Measurements from ENCODE around the gene ENOSF1. TPM values are rescaled to one million over a fixed set of nuclear protein-coding genes. Genes with fewer than 3 reads are reported as not detected.

Gene ENOSF1
- polyA plus RNA-seq, 10 donors, result 13.3 to 52.3 (median 21.8) TPM

DNA sequence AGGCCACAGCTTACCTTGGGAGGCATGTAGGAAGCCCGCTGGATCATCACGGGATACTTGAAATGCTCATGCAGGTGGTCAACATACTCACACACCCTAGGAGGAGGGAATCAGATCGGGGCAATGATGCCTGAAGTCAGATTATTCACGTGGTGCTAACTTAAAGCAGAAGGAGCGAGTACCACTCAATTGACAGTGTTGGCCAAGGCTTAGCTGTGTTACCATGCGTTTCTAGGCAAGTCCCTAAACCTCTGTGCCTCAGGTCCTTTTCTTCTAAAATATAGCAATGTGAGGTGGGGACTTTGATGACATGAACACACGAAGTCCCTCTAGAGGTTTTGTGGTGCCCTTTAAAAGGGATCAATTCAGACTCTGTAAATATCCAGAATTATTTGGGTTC lies 37.1 kb downstream of the ENOSF1 start:
- DNase-seq, result no peak

DNA sequence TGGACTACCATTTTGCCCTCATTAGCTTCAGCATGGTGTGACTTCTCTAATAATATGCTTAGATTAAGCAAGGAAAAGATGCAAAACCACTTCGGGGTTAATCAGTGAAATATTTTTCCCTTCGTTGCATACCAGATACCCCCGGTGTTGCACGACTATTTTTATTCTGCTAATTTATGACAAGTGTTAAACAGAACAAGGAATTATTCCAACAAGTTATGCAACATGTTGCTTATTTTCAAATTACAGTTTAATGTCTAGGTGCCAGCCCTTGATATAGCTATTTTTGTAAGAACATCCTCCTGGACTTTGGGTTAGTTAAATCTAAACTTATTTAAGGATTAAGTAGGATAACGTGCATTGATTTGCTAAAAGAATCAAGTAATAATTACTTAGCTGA lies 38.7 kb downstream of the ENOSF1 start:
- no peak for DNase-seq

DNA sequence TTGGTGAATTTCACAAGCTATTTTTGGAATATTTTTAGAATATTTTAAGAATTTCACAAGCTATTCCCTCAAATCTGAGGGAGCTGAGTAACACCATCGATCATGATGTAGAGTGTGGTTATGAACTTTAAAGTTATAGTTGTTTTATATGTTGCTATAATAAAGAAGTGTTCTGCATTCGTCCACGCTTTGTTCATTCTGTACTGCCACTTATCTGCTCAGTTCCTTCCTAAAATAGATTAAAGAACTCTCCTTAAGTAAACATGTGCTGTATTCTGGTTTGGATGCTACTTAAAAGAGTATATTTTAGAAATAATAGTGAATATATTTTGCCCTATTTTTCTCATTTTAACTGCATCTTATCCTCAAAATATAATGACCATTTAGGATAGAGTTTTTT lies 39.1 kb downstream of the ENOSF1 start:
- no peak for DNase-seq

- DNase-seq, result no peak
Observed at GRCh38 chr18:671405-671804, 41.0 kb downstream of the ENOSF1 start.

GRCh38 chr18:670522-670921 lies 41.9 kb downstream of the ENOSF1 start:
- DNase-seq, result no peak

GRCh38 chr18:669077-669476 lies 43.4 kb downstream of the ENOSF1 start:
- no peak for DNase-seq

GRCh38 chr18:668260-668659 lies 44.2 kb downstream of the ENOSF1 start:
- DNase-seq, result no peak

- DNase-seq, result no peak
Observed at GRCh38 chr18:666628-667027, 45.8 kb downstream of the ENOSF1 start.

DNA sequence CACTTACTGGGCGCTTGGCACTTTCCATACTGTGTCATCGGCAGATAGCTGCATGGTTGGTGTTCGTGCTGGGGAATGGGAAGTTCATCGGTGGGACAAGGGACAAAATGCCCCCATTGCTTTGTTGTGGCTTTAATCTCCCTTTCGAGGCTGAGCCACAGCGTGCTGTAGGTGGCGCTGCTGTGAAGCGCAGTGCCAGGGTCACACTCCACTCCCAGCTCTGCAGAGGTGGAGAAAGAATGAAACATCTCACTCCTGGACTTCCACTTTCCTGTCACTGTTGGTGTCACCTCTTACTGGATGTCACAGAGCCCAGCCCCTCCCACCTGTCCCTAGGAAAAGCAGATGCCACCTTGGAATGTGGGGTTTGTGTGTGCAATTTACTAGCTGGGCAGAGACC lies 46.3 kb downstream of the ENOSF1 start:
- DNase-seq, result no peak

DNA sequence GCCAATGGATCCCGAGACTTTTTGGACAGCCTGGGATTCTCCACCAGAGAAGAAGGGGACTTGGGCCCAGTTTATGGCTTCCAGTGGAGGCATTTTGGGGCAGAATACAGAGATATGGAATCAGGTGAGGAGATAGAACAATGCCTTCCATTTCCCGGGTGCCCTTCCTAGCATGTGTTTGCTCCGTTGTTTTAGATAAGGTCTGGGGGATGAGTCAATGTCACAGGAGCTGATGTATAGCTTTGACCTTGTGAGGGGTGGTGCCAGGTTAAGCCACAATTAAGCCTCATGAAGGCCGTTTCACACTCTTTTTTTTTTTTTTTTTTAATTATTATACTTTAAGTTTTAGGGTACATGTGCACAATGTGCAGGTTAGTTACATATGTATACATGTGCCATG lies 50.2 kb downstream of the ENOSF1 start:
- DNase-seq, result no peak

DNA sequence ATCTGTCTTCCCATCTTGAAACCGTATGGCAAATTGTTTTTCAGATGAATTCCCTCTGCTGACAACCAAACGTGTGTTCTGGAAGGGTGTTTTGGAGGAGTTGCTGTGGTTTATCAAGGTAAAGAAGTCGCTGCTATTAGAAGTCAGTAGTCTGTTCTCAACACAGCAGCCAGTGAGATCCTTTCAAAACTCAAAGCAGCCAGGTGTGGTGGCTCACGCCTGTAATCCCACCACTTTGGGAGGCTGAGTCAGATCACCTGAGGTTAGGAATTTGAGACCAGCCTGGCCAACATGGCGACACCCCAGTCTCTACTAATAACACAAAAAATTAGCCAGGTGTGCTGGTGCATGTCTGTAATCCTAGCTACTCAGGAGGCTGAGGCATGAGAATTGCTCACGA lies 52.8 kb downstream of the ENOSF1 start:
- no peak for DNase-seq

DNA sequence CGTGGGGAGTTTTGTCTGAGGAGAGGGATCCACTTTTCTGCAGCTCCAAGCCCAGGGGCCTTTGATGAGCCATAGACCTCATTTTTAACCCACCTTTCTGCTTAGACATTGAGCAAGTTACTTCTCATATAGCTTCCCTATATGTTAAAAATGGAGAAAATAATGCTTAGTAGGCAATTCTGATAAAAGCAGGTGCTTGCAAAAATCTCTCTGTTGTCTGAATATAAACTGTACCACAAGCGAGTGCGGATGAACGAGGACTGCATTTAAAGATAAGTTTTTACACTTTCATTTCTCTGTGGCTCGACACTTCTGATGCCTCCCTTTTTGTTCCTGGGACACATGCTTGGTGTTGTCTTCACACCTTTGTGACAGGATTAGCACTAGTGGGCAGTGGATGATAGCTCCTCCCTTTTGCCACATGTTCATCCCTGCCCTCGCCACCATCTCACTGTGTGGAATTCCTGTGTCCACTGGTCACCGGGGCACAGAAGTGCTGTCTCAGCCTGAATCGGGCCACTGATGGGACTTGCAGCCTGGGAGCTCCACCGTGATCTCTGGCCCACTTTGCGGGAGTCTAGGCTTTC lies 53.4 kb downstream of the ENOSF1 start:
- no peak for DNase-seq

- peak; percentile 85 to 96 (median 93) for DNase-seq
Observed at GRCh38 chr18:658001-658946, 54.2 kb downstream of the ENOSF1 start.

DNA sequence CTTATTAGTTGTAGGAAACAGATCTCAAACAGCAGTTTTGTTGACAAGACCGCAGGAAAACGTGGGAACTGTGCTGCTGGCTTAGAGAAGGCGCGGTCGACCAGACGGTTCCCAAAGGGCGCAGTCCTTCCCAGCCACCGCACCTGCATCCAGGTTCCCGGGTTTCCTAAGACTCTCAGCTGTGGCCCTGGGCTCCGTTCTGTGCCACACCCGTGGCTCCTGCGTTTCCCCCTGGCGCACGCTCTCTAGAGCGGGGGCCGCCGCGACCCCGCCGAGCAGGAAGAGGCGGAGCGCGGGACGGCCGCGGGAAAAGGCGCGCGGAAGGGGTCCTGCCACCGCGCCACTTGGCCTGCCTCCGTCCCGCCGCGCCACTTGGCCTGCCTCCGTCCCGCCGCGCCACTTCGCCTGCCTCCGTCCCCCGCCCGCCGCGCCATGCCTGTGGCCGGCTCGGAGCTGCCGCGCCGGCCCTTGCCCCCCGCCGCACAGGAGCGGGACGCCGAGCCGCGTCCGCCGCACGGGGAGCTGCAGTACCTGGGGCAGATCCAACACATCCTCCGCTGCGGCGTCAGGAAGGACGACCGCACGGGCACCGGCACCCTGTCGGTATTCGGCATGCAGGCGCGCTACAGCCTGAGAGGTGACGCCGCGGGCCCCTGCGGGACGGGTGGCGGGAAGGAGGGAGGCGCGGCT lies 55.0 kb downstream of the ENOSF1 start, which contains the start of gene TYMS:
TSS of gene TYMS (plus strand) at position 343 of the 690 bp plus-strand sequence. CDS start at position 433, 90 bp downstream.
- DNase-seq, result peak; percentile 38 to 85 (median 51)

DNA sequence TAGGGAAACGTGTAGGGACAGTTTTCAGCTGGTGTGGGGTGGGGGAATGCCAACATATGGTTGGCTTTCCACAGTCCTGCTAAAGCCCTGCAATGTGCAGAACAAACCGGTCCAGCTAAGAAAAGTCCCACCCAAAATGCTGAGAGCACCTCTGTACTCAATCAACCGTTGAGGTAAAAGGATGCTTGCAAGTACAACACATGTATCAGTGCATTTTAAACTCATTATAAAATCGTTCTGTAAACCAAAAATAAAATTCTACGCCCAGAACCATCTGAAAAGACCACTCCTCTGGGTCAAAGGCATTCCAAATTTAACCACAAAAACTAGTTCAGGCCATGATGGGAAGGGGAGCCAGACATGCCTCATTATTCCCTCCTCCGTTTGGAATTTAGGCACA lies 57.0 kb downstream of the ENOSF1 start:
- no peak for DNase-seq

DNA sequence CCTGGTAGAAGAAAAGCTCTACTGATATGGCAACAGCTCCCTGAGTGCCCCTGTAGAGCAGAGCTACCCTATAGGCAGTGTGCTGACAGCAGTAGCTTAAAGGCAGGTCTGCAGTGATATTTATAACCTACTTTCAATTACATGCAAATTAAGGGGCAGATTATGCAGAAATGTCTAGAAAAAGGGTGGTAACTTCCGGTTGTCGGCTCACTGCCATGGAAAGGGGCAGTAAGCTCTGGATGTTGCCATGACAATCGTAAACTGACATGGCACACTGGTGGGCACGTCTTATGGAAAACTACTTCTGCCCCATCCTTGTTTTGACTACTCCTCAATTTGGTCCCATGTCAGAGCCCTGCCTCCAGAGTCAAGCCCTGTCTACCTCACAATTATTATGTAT lies 57.8 kb downstream of the ENOSF1 start:
- no peak for DNase-seq

- no peak for DNase-seq
Observed at GRCh38 chr18:653512-653911, 58.9 kb downstream of the ENOSF1 start.

DNA sequence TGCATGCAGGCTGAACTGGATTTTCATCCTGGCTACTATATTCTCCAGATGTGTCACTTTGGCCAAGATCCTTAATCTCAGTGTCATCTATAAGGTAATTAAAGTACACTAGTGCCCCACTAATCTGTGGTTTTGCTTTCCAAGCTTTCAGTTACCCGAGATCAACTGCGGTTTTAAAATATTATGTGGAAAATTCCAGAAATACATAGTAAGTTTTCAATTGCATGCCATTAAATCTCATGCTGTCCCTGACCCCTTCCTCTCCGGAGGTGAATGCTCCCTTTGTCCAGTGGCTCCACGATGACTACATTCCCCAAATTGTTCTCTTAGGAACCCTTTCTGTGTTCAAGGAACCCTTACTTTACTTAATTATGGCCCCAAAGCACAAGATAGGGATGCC lies 60.3 kb downstream of the ENOSF1 start:
- peak in 1 of 3 donors; percentile 26 for DNase-seq

GRCh38 chr18:650428-650858 lies 62.0 kb downstream of the ENOSF1 start:
- no peak for DNase-seq

DNA sequence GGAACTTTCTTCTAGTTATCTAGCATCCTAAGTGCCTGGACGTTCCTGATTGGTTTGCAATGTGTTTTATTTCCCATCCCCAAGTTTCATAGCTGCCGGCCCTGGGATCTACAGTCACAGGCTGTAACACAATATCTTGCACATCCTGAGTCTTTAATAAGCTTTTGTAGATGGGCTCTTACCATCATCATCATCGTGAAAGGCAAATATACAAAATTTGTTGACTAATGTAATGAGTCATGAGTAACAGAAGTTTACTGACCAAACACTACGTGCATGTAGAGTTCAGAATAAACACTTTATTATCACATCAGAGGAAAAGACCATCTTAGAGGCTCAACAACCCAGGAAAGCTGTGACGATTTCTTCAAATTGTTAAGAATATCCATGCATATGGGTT lies 63.1 kb downstream of the ENOSF1 start:
- DNase-seq, result no peak

DNA sequence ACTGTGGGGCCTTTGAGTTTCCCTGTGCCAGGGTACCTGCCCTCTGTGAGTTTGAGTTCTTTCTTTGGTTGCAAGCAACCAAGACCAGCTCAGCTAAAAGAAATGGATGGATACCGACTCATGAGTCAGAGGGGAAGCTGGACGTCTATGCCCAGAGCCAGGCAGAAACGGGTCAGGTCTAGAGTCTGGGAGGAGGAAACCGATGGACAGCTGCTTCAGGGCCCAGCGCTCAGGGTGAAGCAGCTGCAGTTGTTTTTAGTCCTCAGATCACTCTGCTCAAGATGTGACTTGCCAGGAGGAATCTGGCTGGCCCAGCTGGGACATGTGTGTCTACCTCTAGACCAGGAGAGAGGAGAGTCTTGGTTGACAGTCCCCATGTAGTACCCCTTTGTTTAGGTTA lies 65.1 kb downstream of the ENOSF1 start:
- DNase-seq, result no peak

DNA sequence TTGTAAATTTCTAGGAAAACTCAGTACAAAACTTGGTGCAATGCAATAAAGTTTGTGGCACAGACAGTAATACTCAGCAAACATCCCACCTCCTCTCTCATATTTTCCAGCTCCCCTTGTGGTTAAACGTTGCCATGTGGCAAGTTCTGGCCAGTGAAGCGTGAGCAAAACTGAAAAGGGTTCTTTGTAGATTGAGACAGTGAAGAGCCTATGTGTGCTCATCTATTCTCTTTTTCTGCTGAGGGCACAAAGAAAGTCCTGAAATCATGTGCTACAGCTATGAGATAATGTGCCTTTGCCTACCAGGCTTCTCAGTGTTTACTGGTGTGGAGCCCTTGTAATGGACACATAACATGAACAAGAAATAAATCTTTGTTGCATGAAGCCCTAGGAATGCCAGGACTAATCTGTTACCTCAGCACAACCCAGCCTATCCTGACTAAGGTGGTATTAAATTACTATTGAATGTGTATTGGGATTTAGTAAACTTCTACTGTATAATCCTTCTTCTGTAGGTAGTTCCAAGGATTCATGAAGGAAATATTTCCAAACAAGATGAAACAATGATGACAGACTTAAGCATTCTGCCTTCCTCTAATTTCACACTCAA lies 67.9 kb downstream of the ENOSF1 start:
- no peak for DNase-seq

Data from muscle of back (tissue), 11 donors.